IMR-90 (cell line): ENCODE measurements around the gene ATP13A1. TPM values are rescaled to one million over a fixed set of nuclear protein-coding genes. Genes with fewer than 3 reads are reported as not detected.
A peak's percentile ranks its signal among the peaks of the same experiment; 100 is the strongest.

ENCODE experiments used
- ATAC-seq: fragments of 200-7000 bp; cut with Tn5 transposase; 2 replicates; pipeline ENCODE4 v1.9.1; 2020; ENCODE audit warnings: low read depth, mild to moderate bottlenecking, moderate library complexity
- BruUV-seq: library from RNA; stranded (reverse); fragments of 400-500 nt; replicated peaks from 2 replicates; lab custom pipeline; 2021; lab: Mats Ljungman, UMichigan
- CTCF ChIA-PET: fragments of 300-600 bp; formaldehyde crosslinking; extraction: SDS; loops from one replicate; lab custom pipeline; 2021; ENCODE audit warnings: antibody characterized with exemption; lab: Yijun Ruan, JAX
- POLR2A ChIA-PET: fragments of 300-600 bp; sonication (Branson Sonifier 250); formaldehyde crosslinking; loops from one replicate; lab custom pipeline; 2022; ENCODE audit warnings: antibody characterized with exemption; ENCODE audit not compliant: unreplicated experiment; lab: Charles Lee
- DNase-seq: peaks from one replicate; pipeline ENCODE4 v3.0.0; 2013
- H2AFZ ChIP-seq: replicated peaks from 2 replicates; pipeline ENCODE3; 2013; ENCODE audit warnings: low read length, mild to moderate bottlenecking; ENCODE audit not compliant: poor library complexity
- H2AK5ac ChIP-seq: 2 replicates; pipeline ENCODE4 v1.6.1; 2013; ENCODE audit warnings: low read depth, low read length, inconsistent platforms
- H2AK9ac ChIP-seq: replicated peaks from 2 replicates; pipeline ENCODE3; 2013; ENCODE audit warnings: mild to moderate bottlenecking, low read depth, low read length, moderate library complexity; ENCODE audit not compliant: poor library complexity
- H2BK120ac ChIP-seq: 2 replicates; pipeline ENCODE4 v1.6.1; 2013; ENCODE audit warnings: low read depth, low read length, inconsistent platforms
- H2BK15ac ChIP-seq: 3 replicates; pipeline ENCODE4 v1.6.1; 2013; ENCODE audit warnings: low read depth, low read length, inconsistent platforms
- H2BK20ac ChIP-seq: 2 replicates; pipeline ENCODE4 v1.6.1; 2013; ENCODE audit warnings: low read depth, mild to moderate bottlenecking, inconsistent platforms, low read length, moderate library complexity
- H2BK5ac ChIP-seq: 2 replicates; pipeline ENCODE4 v1.6.1; 2013; ENCODE audit warnings: mild to moderate bottlenecking, low read depth, low read length, inconsistent platforms; ENCODE audit not compliant: poor library complexity, severe bottlenecking
- H3K14ac ChIP-seq: replicated peaks from 2 replicates; pipeline ENCODE4 v1.6.1; 2013; ENCODE audit warnings: low read depth, low read length, inconsistent platforms
- H3K18ac ChIP-seq: 2 replicates; pipeline ENCODE4 v1.6.1; 2013; ENCODE audit warnings: low read depth, low read length, control low read depth
- H3K23ac ChIP-seq: 2 replicates; pipeline ENCODE4 v1.6.1; 2013; ENCODE audit warnings: low read depth, low read length, inconsistent platforms
- H3K27ac ChIP-seq: 2 replicates; pipeline ENCODE4 v1.5.1; 2013; ENCODE audit warnings: mild to moderate bottlenecking, control low read depth, low read length; ENCODE audit not compliant: insufficient read depth
- H3K27me3 ChIP-seq: 2 replicates; pipeline ENCODE4 v1.6.1; 2013; ENCODE audit warnings: low read length; ENCODE audit not compliant: control insufficient read depth, insufficient read depth
- H3K36me3 ChIP-seq: 2 replicates; pipeline ENCODE4 v1.6.1; 2013; ENCODE audit warnings: low read length, mixed read lengths; ENCODE audit not compliant: control insufficient read depth, insufficient read depth
- H3K4ac ChIP-seq: 2 replicates; pipeline ENCODE4 v1.6.1; 2013; ENCODE audit warnings: low read depth, low read length, inconsistent platforms
- H3K4me1 ChIP-seq: 2 replicates; pipeline ENCODE4 v1.6.1; 2013; ENCODE audit warnings: low read length, mixed read lengths; ENCODE audit not compliant: control insufficient read depth, insufficient read depth
- H3K4me2 ChIP-seq: 2 replicates; pipeline ENCODE4 v1.6.1; 2013; ENCODE audit warnings: low read depth, mild to moderate bottlenecking, control low read depth, low read length, moderate library complexity
- H3K4me3 ChIP-seq: 2 replicates; pipeline ENCODE4 v1.5.1; 2013; ENCODE audit warnings: low read depth, mild to moderate bottlenecking, control low read depth, low read length, moderate library complexity; ENCODE audit not compliant: insufficient read depth
- H3K56ac ChIP-seq: 2 replicates; pipeline ENCODE4 v1.6.1; 2013; ENCODE audit warnings: low read length, inconsistent platforms; ENCODE audit not compliant: insufficient read depth; ENCODE audit errors: extremely low read depth
- H3K79me1 ChIP-seq, 2 experiments: 2 replicates each; pipeline ENCODE4 v1.6.1; 2013; ENCODE audit warnings: low read length in 2 of 2, inconsistent platforms in 1 of 2, low read depth in 1 of 2
- H3K9ac ChIP-seq: 2 replicates; pipeline ENCODE4 v1.6.1; 2013; ENCODE audit warnings: low read depth, low read length, control low read depth
- H3K9me1 ChIP-seq: 2 replicates; pipeline ENCODE4 v1.6.1; 2013; ENCODE audit warnings: low read length, inconsistent platforms; ENCODE audit not compliant: insufficient read depth
- H3K9me3 ChIP-seq: 2 replicates; pipeline ENCODE4 v1.6.1; 2013; ENCODE audit warnings: low read length; ENCODE audit not compliant: control insufficient read depth, insufficient read depth
- H4K20me1 ChIP-seq: 2 replicates; pipeline ENCODE4 v1.6.1; 2013; ENCODE audit warnings: low read length, inconsistent platforms; ENCODE audit not compliant: insufficient read depth
- H4K5ac ChIP-seq: 2 replicates; pipeline ENCODE4 v1.6.1; 2013; ENCODE audit warnings: mild to moderate bottlenecking, low read depth, low read length, control low read depth
- H4K8ac ChIP-seq, 2 experiments: 2 replicates each; pipeline ENCODE4 v1.6.1; 2013; ENCODE audit warnings: low read depth in 2 of 2, low read length in 2 of 2, control low read depth in 1 of 2, inconsistent platforms in 1 of 2
- H4K91ac ChIP-seq: 2 replicates; pipeline ENCODE4 v1.6.1; 2013; ENCODE audit warnings: low read depth, low read length, inconsistent platforms; ENCODE audit not compliant: insufficient read depth
- BHLHE40 ChIP-seq: fragments of 150-350 bp; IDR thresholded peaks from 2 replicates; pipeline ENCODE4 v1.6.1; 2016; ENCODE audit warnings: mild to moderate bottlenecking, low read depth, low read length
- CEBPB ChIP-seq: IDR thresholded peaks from 2 replicates; pipeline ENCODE4 v1.6.1; 2012; ENCODE audit warnings: low read depth, low read length, improper control_type of control experiment
- CHD1 ChIP-seq: IDR thresholded peaks from 2 replicates; pipeline ENCODE4 v1.6.1; 2012; ENCODE audit warnings: low read depth, low read length, improper control_type of control experiment
- CTCF ChIP-seq: conservative IDR thresholded peaks from 2 replicates; pipeline ENCODE4 v1.5.1; 2012; ENCODE audit warnings: mild to moderate bottlenecking, low read depth, low read length, improper control_type of control experiment
- ELK1 ChIP-seq: fragments of 150-350 bp; IDR thresholded peaks from 2 replicates; pipeline ENCODE4 v1.6.1; 2016; ENCODE audit warnings: low read depth, mild to moderate bottlenecking, low read length, moderate library complexity, borderline replicate concordance
- FOS ChIP-seq: fragments of 150-350 bp; IDR thresholded peaks from 2 replicates; pipeline ENCODE4 v1.6.1; 2016; ENCODE audit warnings: low read depth, low read length
- MAFK ChIP-seq: IDR thresholded peaks from 2 replicates; pipeline ENCODE4 v1.6.1; 2012; ENCODE audit warnings: low read depth, low read length, improper control_type of control experiment
- MAZ ChIP-seq: IDR thresholded peaks from 2 replicates; pipeline ENCODE4 v1.6.1; 2012; ENCODE audit warnings: low read depth, mild to moderate bottlenecking, low read length, improper control_type of control experiment, moderate library complexity, borderline replicate concordance
- MXI1 ChIP-seq: IDR thresholded peaks from 2 replicates; pipeline ENCODE4 v1.6.1; 2012; ENCODE audit warnings: low read depth, mild to moderate bottlenecking, low read length, moderate library complexity, borderline replicate concordance
- POLR2A ChIP-seq: IDR thresholded peaks from 2 replicates; pipeline ENCODE4 v1.6.1; 2012; ENCODE audit warnings: mild to moderate bottlenecking, low read depth, low read length
- RAD21 ChIP-seq: IDR thresholded peaks from 2 replicates; pipeline ENCODE4 v1.6.1; 2012; ENCODE audit warnings: low read length, improper control_type of control experiment
- RCOR1 ChIP-seq: IDR thresholded peaks from 2 replicates; pipeline ENCODE4 v1.6.1; 2012; ENCODE audit warnings: mild to moderate bottlenecking, low read length, improper control_type of control experiment; ENCODE audit not compliant: insufficient replicate concordance
- RFX5 ChIP-seq: IDR thresholded peaks from 2 replicates; pipeline ENCODE4 v1.8.0; 2012; ENCODE audit warnings: low read depth, mild to moderate bottlenecking, low read length, moderate library complexity
- SMC3 ChIP-seq: fragments of 150-350 bp; IDR thresholded peaks from 2 replicates; pipeline ENCODE4 v1.6.1; 2016; ENCODE audit warnings: low read depth, mild to moderate bottlenecking, antibody characterized with exemption, low read length, moderate library complexity
- USF2 ChIP-seq: fragments of 150-350 bp; IDR thresholded peaks from 2 replicates; pipeline ENCODE4 v1.6.1; 2017; ENCODE audit warnings: mild to moderate bottlenecking, antibody characterized with exemption, low read length, low read depth
- WGBS, 2 experiments: methylation state at CpG; one replicate each; pipeline versions ENCODE4 v1.1.5 to v1.1.7; 2013; ENCODE audit warnings: missing lambda C conversion rate in 2 of 2; ENCODE audit not compliant: insufficient read length in 1 of 2; ENCODE audit errors: extremely low coverage in 2 of 2; 5-methylcytosine and 5-hydroxymethylcytosine counted together
- dilution Hi-C: fragments of 300-500 bp; cut with HindIII; formaldehyde crosslinking; loops from one replicate; pipeline ENCODE4 v1.14.3; 2018; ENCODE audit warnings: low sequenced_read_pairs; ENCODE audit not compliant: unreplicated experiment
- in situ Hi-C: fragments of 300-500 bp; cut with MboI; formaldehyde crosslinking; loops from 3 replicates; pipeline ENCODE4 v1.14.3; 2019; ENCODE audit warnings: low sequenced_read_pairs, inconsistent platforms, mixed read lengths
- intact Hi-C: fragments of 100-400 bp; cut with micrococcal nuclease; formaldehyde crosslinking; loops from 2 replicates; pipeline ENCODE4 v1.10.0; 2022
- polyA plus RNA-seq, 3 experiments: library from polyadenylated mRNA; depleted of rRNA; stranded (reverse); fragments of >200 nt; gene quantifications; 2 replicates each; pipeline ENCODE4 v1.2.3, GENCODE V29; 2012; ENCODE audit warnings: low replicate concordance in 1 of 3
- total RNA-seq: library from RNA; depleted of rRNA; stranded (reverse); fragments of >200 nt; gene quantifications from 2 replicates; pipeline ENCODE4 v1.2.3, GENCODE V29; 2012

ATP13A1 gene
- total and polyA plus RNA-seq, 2 of the 4 experiments (the other 2 are of a cell fraction) = 13.3 to 43.8 TPM

GRCh38 chr19:19606021-19606420 is 57.5 kb downstream of the ATP13A1 start:
- Histone ChIP-seq H2BK20ac (no peak overlapping the region), H3K4ac (no peak overlapping the region), H3K27ac (no peak overlapping the region), H3K4me2 (no peak overlapping the region), H3K27me3 (no peaks in the 10 kb centered on the region), H3K9me1 (peaks cover 5% of the 10 kb centered on the region), H3K18ac (no peak overlapping the region), H2BK15ac (no peak overlapping the region), H2AFZ (peak overlapping the region; percentile 13), H3K36me3 (no peaks in the 10 kb centered on the region), H3K9ac (no peak overlapping the region), H4K91ac (no peak overlapping the region), H2BK5ac (no peak overlapping the region), H3K56ac (no peak overlapping the region), H2AK5ac (no peak overlapping the region), H4K8ac (no peak overlapping the region), H3K4me3 (no peak overlapping the region), H3K14ac (no peak overlapping the region), H3K9me3 (no peaks in the 10 kb centered on the region), H3K79me1 (peaks cover 4 to 9% of the 10 kb centered on the region in 2 experiments; a peak in 2 of 4 replicates), H4K5ac (no peak overlapping the region), H3K23ac (no peak overlapping the region), H2BK120ac (no peak overlapping the region), H3K4me1 (no peaks in the 10 kb centered on the region), H2AK9ac (no peak overlapping the region), H4K20me1 (no peaks in the 10 kb centered on the region)
- no CpG with 5 or more reads among the region's 1 CpG for WGBS, 2 experiments
- in situ Hi-C loops (no loop called here), intact Hi-C loops (no loop called here), dilution Hi-C loops (no loop called here)
- ATAC-seq (no peak), DNase-seq (peak; percentile 10)
- BruUV-seq = no TSS peak
- POLR2A ChIA-PET = no interaction called here
- CTCF ChIA-PET = no interaction called here
- TF ChIP-seq RAD21 (no peak), BHLHE40 (no peak), MAFK (no peak), MAZ (no peak), FOS (no peak), POLR2A (no peak), SMC3 (no peak), RCOR1 (no peak), MXI1 (no peak), ELK1 (no peak), RFX5 (no peak), USF2 (no peak), CEBPB (no peak), CTCF (no peak), CHD1 (no peak)
